ENCODE measurements around the gene PPM1D.

GRCh38 chr17:60675997-60676396 is 76.0 kb downstream of the PPM1D start:
- no peak for TF ChIP-seq CTCF (IDR thresholded peaks at IDR 0.05)
- TF ChIP-seq POLR2A (IDR thresholded peaks at IDR 0.05) = no peak

Measured in thyroid gland (tissue), 4 donors.